GM12892 (cell line): ENCODE data around the gene GPS2.

Experiments used
- POLR2A ChIP-seq: IDR thresholded peaks from 2 replicates; pipeline ENCODE4 v1.6.1; 2011; ENCODE audit warnings: low read depth, low read length, control low read depth
- POLR2AphosphoS5 ChIP-seq: IDR thresholded peaks from 2 replicates; pipeline ENCODE4 v1.6.1; 2011; ENCODE audit warnings: low read depth, low read length, control low read depth

DNA sequence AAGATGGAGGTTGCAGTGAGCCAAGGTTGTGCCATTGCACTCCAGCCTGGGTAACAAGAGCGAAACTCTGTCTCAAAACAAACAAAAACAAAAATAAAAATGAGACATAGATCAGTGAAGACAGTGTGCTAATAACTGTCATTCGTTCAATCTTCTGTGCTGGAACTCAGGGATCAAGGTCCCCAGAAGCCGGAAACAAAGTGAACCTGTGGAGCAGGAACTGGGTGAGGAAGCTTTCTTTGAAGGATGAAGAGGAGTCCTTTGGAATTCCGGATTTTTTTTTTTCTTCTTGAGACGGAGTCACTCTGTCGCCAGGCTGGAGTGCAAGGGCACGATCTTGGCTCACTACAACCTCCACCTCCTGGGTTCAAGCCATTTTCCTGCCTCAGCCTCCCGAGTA, 35.7 kb downstream of the GPS2 start:
- TF ChIP-seq POLR2A (no peak), POLR2AphosphoS5 (no peak)
